A549 (cell line): Measurements from ENCODE around the gene ZNF23.
A peak's percentile ranks its signal among the peaks of the same experiment; 100 is the strongest.

ENCODE experiments used
- EP300 ChIP-seq, 2 experiments: fragments of >200 bp; sonication (Bioruptor Twin); formaldehyde crosslinking; IDR thresholded peaks; 2 replicates in 1 of 2; 3 replicates in 1 of 2; pipeline ENCODE4 v1.6.1; 2016 to 2017
- JUN ChIP-seq, 2 experiments: fragments of >200 bp; sonication (Bioruptor Twin); formaldehyde crosslinking; IDR thresholded peaks; 2 replicates in 1 of 2; 3 replicates in 1 of 2; pipeline ENCODE4 v1.6.1; 2016 to 2017
- POLR2A ChIP-seq: IDR thresholded peaks from 2 replicates; pipeline ENCODE4 v1.6.1; 2012; ENCODE audit warnings: mild to moderate bottlenecking, low read length
- RCOR1 ChIP-seq: fragments of 150-350 bp; IDR thresholded peaks from 2 replicates; pipeline ENCODE4 v1.6.1; 2014; ENCODE audit warnings: antibody characterized with exemption, low read length, low read depth
- RFX5 ChIP-seq: fragments of 450-650 bp; IDR thresholded peaks from 2 replicates; pipeline ENCODE4 v1.7.1; 2014; ENCODE audit warnings: antibody characterized with exemption, mild to moderate bottlenecking, moderate library complexity
- SMC3 ChIP-seq: fragments of >200 bp; sonication (Bioruptor Twin); formaldehyde crosslinking; IDR thresholded peaks from 3 replicates; pipeline ENCODE4 v1.6.1; 2018; ENCODE audit warnings: inconsistent platforms
- TF ChIP-seq, protein P1 (sequence below): fragments of 150-350 bp; IDR thresholded peaks from 2 replicates; pipeline ENCODE4 v1.6.1; 2014; ENCODE audit warnings: low read depth, mild to moderate bottlenecking, low read length
- TF ChIP-seq, protein P2 (sequence below): fragments of >200 bp; sonication (Bioruptor Twin); formaldehyde crosslinking; IDR thresholded peaks from 3 replicates; pipeline ENCODE4 v1.5.1; 2016
- TF ChIP-seq, protein P3 (sequence below): IDR thresholded peaks from 2 replicates; pipeline ENCODE4 v1.6.1; 2012
- TF ChIP-seq, protein P4 (sequence below): fragments of 200-600 bp; sonication (generic); IDR thresholded peaks from 2 replicates; pipeline ENCODE4 v1.6.1; 2016; ENCODE audit warnings: antibody characterized with exemption, mild to moderate bottlenecking, moderate library complexity

DNA sequence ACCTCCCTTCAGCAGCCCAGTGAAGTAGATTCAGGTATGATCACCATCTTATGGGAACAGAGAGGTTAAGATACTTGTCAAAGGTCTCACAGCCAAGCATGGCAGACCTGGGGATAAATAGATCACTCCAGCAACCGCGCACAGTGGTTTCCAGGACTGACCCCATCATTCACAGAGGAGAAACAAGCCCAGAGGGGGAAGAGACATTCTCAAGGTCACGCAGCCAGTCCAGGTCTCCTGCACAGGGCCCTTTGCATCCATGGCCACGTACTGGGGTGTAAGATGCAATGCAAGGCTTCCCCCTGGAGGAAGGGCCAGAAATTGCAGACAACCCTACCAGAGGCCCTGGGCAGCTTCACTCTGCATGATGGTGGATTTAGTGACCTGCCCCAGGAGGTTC, 40.1 kb downstream of the ZNF23 start:
- TF ChIP-seq, protein P1, sequence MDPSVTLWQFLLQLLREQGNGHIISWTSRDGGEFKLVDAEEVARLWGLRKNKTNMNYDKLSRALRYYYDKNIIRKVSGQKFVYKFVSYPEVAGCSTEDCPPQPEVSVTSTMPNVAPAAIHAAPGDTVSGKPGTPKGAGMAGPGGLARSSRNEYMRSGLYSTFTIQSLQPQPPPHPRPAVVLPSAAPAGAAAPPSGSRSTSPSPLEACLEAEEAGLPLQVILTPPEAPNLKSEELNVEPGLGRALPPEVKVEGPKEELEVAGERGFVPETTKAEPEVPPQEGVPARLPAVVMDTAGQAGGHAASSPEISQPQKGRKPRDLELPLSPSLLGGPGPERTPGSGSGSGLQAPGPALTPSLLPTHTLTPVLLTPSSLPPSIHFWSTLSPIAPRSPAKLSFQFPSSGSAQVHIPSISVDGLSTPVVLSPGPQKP: no peak
- TF ChIP-seq RFX5 (no peak), RCOR1 (no peak), POLR2A (no peak), SMC3 (no peak), JUN (IDR thresholded peaks at IDR 0.05) (no peak), EP300 (IDR thresholded peaks at IDR 0.05) (no peak)
- TF ChIP-seq, protein P2, sequence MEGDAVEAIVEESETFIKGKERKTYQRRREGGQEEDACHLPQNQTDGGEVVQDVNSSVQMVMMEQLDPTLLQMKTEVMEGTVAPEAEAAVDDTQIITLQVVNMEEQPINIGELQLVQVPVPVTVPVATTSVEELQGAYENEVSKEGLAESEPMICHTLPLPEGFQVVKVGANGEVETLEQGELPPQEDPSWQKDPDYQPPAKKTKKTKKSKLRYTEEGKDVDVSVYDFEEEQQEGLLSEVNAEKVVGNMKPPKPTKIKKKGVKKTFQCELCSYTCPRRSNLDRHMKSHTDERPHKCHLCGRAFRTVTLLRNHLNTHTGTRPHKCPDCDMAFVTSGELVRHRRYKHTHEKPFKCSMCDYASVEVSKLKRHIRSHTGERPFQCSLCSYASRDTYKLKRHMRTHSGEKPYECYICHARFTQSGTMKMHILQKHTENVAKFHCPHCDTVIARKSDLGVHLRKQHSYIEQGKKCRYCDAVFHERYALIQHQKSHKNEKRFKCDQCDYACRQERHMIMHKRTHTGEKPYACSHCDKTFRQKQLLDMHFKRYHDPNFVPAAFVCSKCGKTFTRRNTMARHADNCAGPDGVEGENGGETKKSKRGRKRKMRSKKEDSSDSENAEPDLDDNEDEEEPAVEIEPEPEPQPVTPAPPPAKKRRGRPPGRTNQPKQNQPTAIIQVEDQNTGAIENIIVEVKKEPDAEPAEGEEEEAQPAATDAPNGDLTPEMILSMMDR: peak; percentile 34
- TF ChIP-seq, protein P3, sequence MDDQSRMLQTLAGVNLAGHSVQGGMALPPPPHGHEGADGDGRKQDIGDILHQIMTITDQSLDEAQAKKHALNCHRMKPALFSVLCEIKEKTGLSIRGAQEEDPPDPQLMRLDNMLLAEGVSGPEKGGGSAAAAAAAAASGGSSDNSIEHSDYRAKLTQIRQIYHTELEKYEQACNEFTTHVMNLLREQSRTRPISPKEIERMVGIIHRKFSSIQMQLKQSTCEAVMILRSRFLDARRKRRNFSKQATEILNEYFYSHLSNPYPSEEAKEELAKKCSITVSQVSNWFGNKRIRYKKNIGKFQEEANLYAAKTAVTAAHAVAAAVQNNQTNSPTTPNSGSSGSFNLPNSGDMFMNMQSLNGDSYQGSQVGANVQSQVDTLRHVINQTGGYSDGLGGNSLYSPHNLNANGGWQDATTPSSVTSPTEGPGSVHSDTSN: no peak
- TF ChIP-seq, protein P4, sequence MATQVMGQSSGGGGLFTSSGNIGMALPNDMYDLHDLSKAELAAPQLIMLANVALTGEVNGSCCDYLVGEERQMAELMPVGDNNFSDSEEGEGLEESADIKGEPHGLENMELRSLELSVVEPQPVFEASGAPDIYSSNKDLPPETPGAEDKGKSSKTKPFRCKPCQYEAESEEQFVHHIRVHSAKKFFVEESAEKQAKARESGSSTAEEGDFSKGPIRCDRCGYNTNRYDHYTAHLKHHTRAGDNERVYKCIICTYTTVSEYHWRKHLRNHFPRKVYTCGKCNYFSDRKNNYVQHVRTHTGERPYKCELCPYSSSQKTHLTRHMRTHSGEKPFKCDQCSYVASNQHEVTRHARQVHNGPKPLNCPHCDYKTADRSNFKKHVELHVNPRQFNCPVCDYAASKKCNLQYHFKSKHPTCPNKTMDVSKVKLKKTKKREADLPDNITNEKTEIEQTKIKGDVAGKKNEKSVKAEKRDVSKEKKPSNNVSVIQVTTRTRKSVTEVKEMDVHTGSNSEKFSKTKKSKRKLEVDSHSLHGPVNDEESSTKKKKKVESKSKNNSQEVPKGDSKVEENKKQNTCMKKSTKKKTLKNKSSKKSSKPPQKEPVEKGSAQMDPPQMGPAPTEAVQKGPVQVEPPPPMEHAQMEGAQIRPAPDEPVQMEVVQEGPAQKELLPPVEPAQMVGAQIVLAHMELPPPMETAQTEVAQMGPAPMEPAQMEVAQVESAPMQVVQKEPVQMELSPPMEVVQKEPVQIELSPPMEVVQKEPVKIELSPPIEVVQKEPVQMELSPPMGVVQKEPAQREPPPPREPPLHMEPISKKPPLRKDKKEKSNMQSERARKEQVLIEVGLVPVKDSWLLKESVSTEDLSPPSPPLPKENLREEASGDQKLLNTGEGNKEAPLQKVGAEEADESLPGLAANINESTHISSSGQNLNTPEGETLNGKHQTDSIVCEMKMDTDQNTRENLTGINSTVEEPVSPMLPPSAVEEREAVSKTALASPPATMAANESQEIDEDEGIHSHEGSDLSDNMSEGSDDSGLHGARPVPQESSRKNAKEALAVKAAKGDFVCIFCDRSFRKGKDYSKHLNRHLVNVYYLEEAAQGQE: no peak
